Thymus (tissue), 11 donors: ENCODE data around the gene HEXB. TPM values are rescaled to one million over a fixed set of nuclear protein-coding genes. Genes with fewer than 3 reads are reported as not detected.

ENCODE experiments used
- DNase-seq, 9 donors: peaks; one replicate each; pipeline ENCODE4 v3.0.0-alpha.2; 2013; ENCODE audit warnings: low spot score in 9 of 9, low read depth in 6 of 9, missing footprints in 1 of 9
- H3K27ac ChIP-seq, 2 donors: one replicate each; pipeline ENCODE4 v1.5.1; 2013; ENCODE audit warnings: control low read depth in 1 of 2, low read depth in 1 of 2, low read length in 1 of 2, mild to moderate bottlenecking in 1 of 2, moderate library complexity in 1 of 2
- H3K27me3 ChIP-seq, 2 donors: one replicate each; pipeline ENCODE4 v1.5.1; 2013; ENCODE audit warnings: low read length in 1 of 2; ENCODE audit not compliant: control insufficient read depth in 2 of 2, insufficient read depth in 1 of 2
- H3K36me3 ChIP-seq, 2 donors: one replicate each; pipeline ENCODE4 v1.5.1; 2013; ENCODE audit warnings: low read length in 1 of 2, mild to moderate bottlenecking in 1 of 2, moderate library complexity in 1 of 2; ENCODE audit not compliant: control insufficient read depth in 2 of 2, insufficient read depth in 2 of 2
- H3K4me1 ChIP-seq, 2 donors: one replicate each; pipeline ENCODE4 v1.5.1; 2013; ENCODE audit warnings: low read length in 2 of 2; ENCODE audit not compliant: control insufficient read depth in 2 of 2, insufficient read depth in 2 of 2
- H3K4me3 ChIP-seq, 2 donors: one replicate each; pipeline ENCODE4 v1.5.1; 2013; ENCODE audit warnings: low read length in 2 of 2, control low read depth in 1 of 2, mild to moderate bottlenecking in 1 of 2
- H3K9me3 ChIP-seq, 2 donors: one replicate each; pipeline ENCODE4 v1.5.1; 2013; ENCODE audit warnings: low read length in 1 of 2, mild to moderate bottlenecking in 1 of 2; ENCODE audit not compliant: control insufficient read depth in 2 of 2, insufficient read depth in 1 of 2
- WGBS: extraction: QIAGEN DNeasy Blood & Tissue Kit; methylation state at CpG from one replicate; pipeline ENCODE4 v1.1.7; 2013; 5-methylcytosine and 5-hydroxymethylcytosine counted together
- polyA plus RNA-seq: library from polyadenylated mRNA; stranded (reverse); fragments of 200-250 nt; gene quantifications from one replicate; pipeline ENCODE4 v1.2.3, GENCODE V29; 2013
- total RNA-seq: library from RNA; stranded (reverse); fragments of 120-200 nt; gene quantifications from one replicate; pipeline ENCODE4 v1.2.4, GENCODE V29; 2013
- donor health status: healthy.

HEXB gene
- total and polyA plus RNA-seq, 2 donors: 54.9 to 93.1 TPM

GRCh38 chr5:74652576-74652975 is 32.5 kb upstream of the HEXB start:
- Histone ChIP-seq H3K36me3 (no peaks in the 10 kb centered on the region), H3K9me3 (no peaks in the 10 kb centered on the region), H3K27ac (no peak overlapping the region), H3K4me3 (no peak overlapping the region), H3K4me1 (peaks cover 0 to 3% of the 10 kb centered on the region in 2 donors), H3K27me3 (no peaks in the 10 kb centered on the region)
- no peak for DNase-seq
- 96% methylated on average over 3 of the region's 3 CpGs for WGBS

- Histone ChIP-seq H3K36me3 (no peaks in the 10 kb centered on the region), H3K4me1 (peaks cover 0 to 2% of the 10 kb centered on the region in 2 donors), H3K4me3 (no peak overlapping the region), H3K9me3 (no peaks in the 10 kb centered on the region), H3K27ac (no peak overlapping the region), H3K27me3 (no peaks in the 10 kb centered on the region)
- no peak for DNase-seq
- 82% methylated on average over 5 of the region's 5 CpGs for WGBS
Measured at GRCh38 chr5:74653991-74654390, 31.0 kb upstream of the HEXB start.

GRCh38 chr5:74655206-74655605 is 29.8 kb upstream of the HEXB start:
- WGBS: 84% methylated on average over 6 of the region's 6 CpGs
- Histone ChIP-seq H3K4me3 (no peak overlapping the region), H3K4me1 (no peaks in the 10 kb centered on the region), H3K36me3 (no peaks in the 10 kb centered on the region), H3K9me3 (no peaks in the 10 kb centered on the region), H3K27me3 (no peaks in the 10 kb centered on the region), H3K27ac (no peak overlapping the region)
- DNase-seq: no peak

GRCh38 chr5:74655716-74656115 is 29.3 kb upstream of the HEXB start:
- no peak overlapping the region for H3K27ac ChIP-seq
- H3K9me3 ChIP-seq: no peaks in the 10 kb centered on the region
- no peaks in the 10 kb centered on the region for H3K4me1 ChIP-seq
- no peaks in the 10 kb centered on the region for H3K36me3 ChIP-seq
- H3K27me3 ChIP-seq: peaks cover 0 to 2% of the 10 kb centered on the region in 2 donors
- no peak overlapping the region for H3K4me3 ChIP-seq
- no peak for DNase-seq

- Histone ChIP-seq H3K36me3 (no peaks in the 10 kb centered on the region), H3K27ac (no peak overlapping the region), H3K4me3 (no peak overlapping the region), H3K4me1 (no peaks in the 10 kb centered on the region), H3K27me3 (peaks cover 0 to 2% of the 10 kb centered on the region in 2 donors), H3K9me3 (no peaks in the 10 kb centered on the region)
- DNase-seq: no peak
- 90% methylated on average over 2 of the region's 2 CpGs for WGBS
Measured at GRCh38 chr5:74657165-74657564, 27.9 kb upstream of the HEXB start.

GRCh38 chr5:74659172-74659571 is 25.9 kb upstream of the HEXB start:
- H3K4me3 ChIP-seq: no peak overlapping the region
- no peaks in the 10 kb centered on the region for H3K36me3 ChIP-seq
- H3K9me3 ChIP-seq: no peaks in the 10 kb centered on the region
- H3K27ac ChIP-seq: no peak overlapping the region
- WGBS: 74% methylated on average over 3 of the region's 3 CpGs
- no peaks in the 10 kb centered on the region for H3K4me1 ChIP-seq
- no peak for DNase-seq
- peaks cover 0 to 2% of the 10 kb centered on the region in 2 donors for H3K27me3 ChIP-seq

GRCh38 chr5:74660140-74660539 is 24.9 kb upstream of the HEXB start:
- 91% methylated on average over 1 of the region's 1 CpG for WGBS
- H3K27ac ChIP-seq: no peak overlapping the region
- H3K36me3 ChIP-seq: no peaks in the 10 kb centered on the region
- no peak for DNase-seq
- no peak overlapping the region for H3K4me3 ChIP-seq
- peaks cover 0 to 2% of the 10 kb centered on the region in 2 donors for H3K27me3 ChIP-seq
- H3K9me3 ChIP-seq: no peaks in the 10 kb centered on the region
- H3K4me1 ChIP-seq: no peaks in the 10 kb centered on the region

GRCh38 chr5:74660873-74661272 is 24.2 kb upstream of the HEXB start:
- 85% methylated on average over 5 of the region's 5 CpGs for WGBS

GRCh38 chr5:74664551-74664950 is 20.5 kb upstream of the HEXB start:
- WGBS: 88% methylated on average over 5 of the region's 5 CpGs
- no peak for DNase-seq
- Histone ChIP-seq H3K36me3 (no peaks in the 10 kb centered on the region), H3K4me3 (no peak overlapping the region), H3K9me3 (no peaks in the 10 kb centered on the region), H3K27ac (no peak overlapping the region), H3K4me1 (no peaks in the 10 kb centered on the region), H3K27me3 (peaks cover 0 to 2% of the 10 kb centered on the region in 2 donors)

More at GRCh38 chr5:74660873-74661272, 24.2 kb upstream of the HEXB start:
- Histone ChIP-seq H3K4me3 (no peak overlapping the region), H3K4me1 (no peaks in the 10 kb centered on the region), H3K27ac (no peak overlapping the region), H3K27me3 (peaks cover 0 to 2% of the 10 kb centered on the region in 2 donors), H3K36me3 (no peaks in the 10 kb centered on the region), H3K9me3 (no peaks in the 10 kb centered on the region)
- no peak for DNase-seq

- no peaks in the 10 kb centered on the region for H3K36me3 ChIP-seq
- H3K9me3 ChIP-seq: peaks cover 1 to 4% of the 10 kb centered on the region in 2 donors
- no peak overlapping the region for H3K4me3 ChIP-seq
- 88% methylated on average over 2 of the region's 2 CpGs for WGBS
- no peak for DNase-seq
- H3K27me3 ChIP-seq: peaks cover 0 to 2% of the 10 kb centered on the region in 2 donors
- no peak overlapping the region for H3K27ac ChIP-seq
- no peaks in the 10 kb centered on the region for H3K4me1 ChIP-seq
Measured at GRCh38 chr5:74665273-74665672, 19.8 kb upstream of the HEXB start.
